Measurements from ENCODE around the gene ZNF627. TPM values are rescaled to one million over a fixed set of nuclear protein-coding genes. Genes with fewer than 3 reads are reported as not detected.

ZNF627 gene
- total and polyA plus RNA-seq, 9 donors = 14.4 to 31.5 (median 17.5) TPM

DNA sequence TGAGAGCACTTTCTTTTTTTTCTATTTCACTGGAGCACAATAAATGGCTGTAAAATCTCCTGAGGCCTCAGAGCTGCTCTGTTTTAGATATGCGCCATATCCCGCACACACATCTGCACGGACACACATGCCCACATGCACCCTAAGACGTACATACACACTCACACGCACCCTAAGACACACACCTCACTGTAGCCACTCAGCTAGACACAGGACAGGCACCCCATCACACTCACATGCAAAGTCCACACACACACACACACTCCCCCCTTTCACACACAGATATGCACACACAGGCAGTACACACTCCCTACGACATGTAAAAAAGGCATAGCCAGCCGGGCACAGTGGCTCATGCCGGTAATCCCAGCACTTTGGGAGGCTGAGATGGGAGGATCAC lies 47.0 kb upstream of the ZNF627 start:
- Histone ChIP-seq H3K4me1 (ENCODE audit: insufficient read depth) (no peaks in the 10 kb centered on the region), H3K4me3 (no peak overlapping the region), H3K27me3 (no peaks in the 10 kb centered on the region), H3K9me3 (no peaks in the 10 kb centered on the region), H3K27ac (no peak overlapping the region), H3K36me3 (no peaks in the 10 kb centered on the region)
- 89 to 93% (median 90%) methylated on average over 8 of the region's 8 CpGs for WGBS, 3 donors
- no peak for DNase-seq
- no peak for TF ChIP-seq POLR2A (IDR thresholded peaks at IDR 0.05)
- TF ChIP-seq EP300 (IDR thresholded peaks at IDR 0.05) = no peak
- TF ChIP-seq, protein P1, sequence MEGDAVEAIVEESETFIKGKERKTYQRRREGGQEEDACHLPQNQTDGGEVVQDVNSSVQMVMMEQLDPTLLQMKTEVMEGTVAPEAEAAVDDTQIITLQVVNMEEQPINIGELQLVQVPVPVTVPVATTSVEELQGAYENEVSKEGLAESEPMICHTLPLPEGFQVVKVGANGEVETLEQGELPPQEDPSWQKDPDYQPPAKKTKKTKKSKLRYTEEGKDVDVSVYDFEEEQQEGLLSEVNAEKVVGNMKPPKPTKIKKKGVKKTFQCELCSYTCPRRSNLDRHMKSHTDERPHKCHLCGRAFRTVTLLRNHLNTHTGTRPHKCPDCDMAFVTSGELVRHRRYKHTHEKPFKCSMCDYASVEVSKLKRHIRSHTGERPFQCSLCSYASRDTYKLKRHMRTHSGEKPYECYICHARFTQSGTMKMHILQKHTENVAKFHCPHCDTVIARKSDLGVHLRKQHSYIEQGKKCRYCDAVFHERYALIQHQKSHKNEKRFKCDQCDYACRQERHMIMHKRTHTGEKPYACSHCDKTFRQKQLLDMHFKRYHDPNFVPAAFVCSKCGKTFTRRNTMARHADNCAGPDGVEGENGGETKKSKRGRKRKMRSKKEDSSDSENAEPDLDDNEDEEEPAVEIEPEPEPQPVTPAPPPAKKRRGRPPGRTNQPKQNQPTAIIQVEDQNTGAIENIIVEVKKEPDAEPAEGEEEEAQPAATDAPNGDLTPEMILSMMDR (IDR thresholded peaks at IDR 0.05) = no peak
- intact Hi-C loops (cut with DNase I) = no loop called here

DNA sequence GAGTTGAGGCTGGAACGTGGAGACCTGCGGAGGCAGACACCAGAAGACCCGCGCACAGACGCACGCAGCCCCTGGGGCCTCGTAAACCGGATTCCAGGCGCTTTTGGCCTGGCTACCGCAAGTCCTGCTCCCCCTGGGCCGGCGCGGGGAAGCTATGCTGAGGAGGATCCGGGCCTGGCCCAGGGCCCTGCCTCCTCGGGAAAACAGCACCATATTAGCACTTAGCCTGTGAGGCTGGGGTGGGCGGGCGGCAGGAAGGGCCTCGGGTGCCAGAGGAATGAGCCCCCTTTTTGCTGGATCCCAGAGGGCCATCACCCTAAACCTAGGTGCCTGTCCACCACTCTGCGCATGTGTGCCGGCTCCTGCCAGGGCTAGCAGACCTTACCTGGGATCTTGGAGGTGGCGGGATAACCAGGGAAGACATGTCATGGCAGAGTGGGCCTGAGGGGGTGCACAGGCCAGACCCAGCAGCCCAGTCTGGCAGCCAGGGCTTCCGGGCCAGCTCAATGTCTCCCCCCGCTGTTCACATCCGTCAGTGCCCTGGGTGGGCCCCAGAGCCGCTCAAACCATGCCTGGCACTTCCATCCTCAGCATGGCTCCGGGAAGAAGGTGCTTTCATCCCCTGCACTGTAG lies 45.6 kb upstream of the ZNF627 start:
- no peak for TF ChIP-seq EP300 (IDR thresholded peaks at IDR 0.05)
- TF ChIP-seq, protein P1 (IDR thresholded peaks at IDR 0.05) = peak in 1 of 3 donors; percentile 34
- no peak for TF ChIP-seq POLR2A (IDR thresholded peaks at IDR 0.05)
- Histone ChIP-seq H3K9me3 (no peaks in the 10 kb centered on the region), H3K36me3 (no peaks in the 10 kb centered on the region), H3K4me3 (peak overlapping the region; percentile 29), H3K27me3 (no peaks in the 10 kb centered on the region), H3K4me1 (ENCODE audit: insufficient read depth) (no peaks in the 10 kb centered on the region), H3K27ac (peak overlapping the region; percentile 75 to 76)
- WGBS, 3 donors = 31 to 36% (median 32%) methylated on average over 19 to 26 of the region's 26 CpGs
- intact Hi-C loops (cut with DNase I) = no loop called here
- DNase-seq = peak; percentile 43 to 83 (median 60)

DNA sequence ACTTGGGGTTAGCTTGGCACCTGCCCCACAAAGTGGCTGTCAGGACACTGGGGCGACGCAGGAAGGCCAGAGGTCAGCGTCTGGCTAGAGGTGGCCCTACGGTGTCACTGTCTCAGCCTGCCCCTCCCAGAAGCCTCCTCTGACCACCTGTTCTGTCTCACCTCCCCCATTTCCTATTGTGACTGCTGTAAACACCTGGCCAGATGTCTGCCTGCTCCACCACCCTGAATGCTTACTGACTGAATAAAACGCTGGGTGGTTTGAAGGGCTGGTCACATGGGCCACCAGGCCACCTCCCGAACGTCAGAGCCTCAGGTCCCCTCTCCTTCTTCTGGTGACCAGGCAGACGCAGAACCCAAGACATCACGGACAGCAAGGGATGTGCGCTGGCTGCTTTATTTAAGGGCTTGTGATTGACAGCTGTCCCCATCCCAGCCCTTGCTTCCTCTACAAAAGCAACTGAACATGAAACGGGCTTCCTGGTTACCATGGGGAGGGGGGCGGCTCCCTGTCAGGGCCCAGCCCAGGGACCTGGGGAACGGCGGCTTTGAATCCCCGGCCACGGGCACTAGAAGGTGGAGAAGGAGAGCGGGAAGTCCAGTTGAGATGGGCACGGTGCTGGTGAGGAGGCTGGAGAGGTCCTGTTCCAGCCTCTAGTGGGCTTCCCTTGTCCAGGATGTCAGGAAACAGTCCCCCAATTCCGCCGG lies 44.5 kb upstream of the ZNF627 start:
- TF ChIP-seq EP300 (IDR thresholded peaks at IDR 0.05) (no peak), POLR2A (IDR thresholded peaks at IDR 0.05) (no peak)
- TF ChIP-seq, protein P1 (IDR thresholded peaks at IDR 0.05) = no peak
- WGBS, 3 donors = 71 to 77% (median 76%) methylated on average over 20 of the region's 20 CpGs
- no peaks in the 10 kb centered on the region for H3K36me3 ChIP-seq
- peak overlapping the region in 1 of 2 donors; percentile 75 for H3K27ac ChIP-seq
- intact Hi-C loops (cut with DNase I) = no loop called here
- H3K4me3 ChIP-seq = no peak overlapping the region
- DNase-seq = no peak
- peaks cover 2% of the 10 kb centered on the region for H3K4me1 ChIP-seq (ENCODE audit: insufficient read depth)
- H3K27me3 ChIP-seq = no peaks in the 10 kb centered on the region
- no peaks in the 10 kb centered on the region for H3K9me3 ChIP-seq

DNA sequence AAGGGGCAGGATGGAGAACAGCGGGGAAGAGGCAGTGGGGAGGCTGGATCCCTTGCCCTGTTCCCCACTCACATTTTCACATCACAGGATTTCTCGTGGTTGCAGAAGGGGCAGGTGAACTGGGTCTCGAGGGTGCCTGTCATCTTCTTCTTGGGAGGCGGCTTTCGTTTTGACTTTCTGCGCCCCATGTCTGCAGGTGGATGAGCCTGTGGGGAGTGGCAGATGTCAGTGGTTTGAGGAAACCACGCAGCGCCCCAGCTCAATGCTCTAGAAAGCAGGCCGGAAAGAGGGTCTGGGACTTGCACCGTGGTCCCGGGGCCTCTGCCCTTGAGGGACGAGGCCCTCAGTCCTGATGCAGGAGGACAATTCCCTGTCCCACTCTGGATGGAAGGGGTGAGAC lies 43.1 kb upstream of the ZNF627 start:
- Histone ChIP-seq H3K9me3 (no peaks in the 10 kb centered on the region), H3K27ac (no peak overlapping the region), H3K27me3 (no peaks in the 10 kb centered on the region), H3K36me3 (no peaks in the 10 kb centered on the region), H3K4me3 (no peak overlapping the region), H3K4me1 (ENCODE audit: insufficient read depth) (peaks cover 8% of the 10 kb centered on the region)
- no peak for DNase-seq
- WGBS, 3 donors = 91% methylated on average over 12 of the region's 12 CpGs
- no peak for TF ChIP-seq POLR2A (IDR thresholded peaks at IDR 0.05)
- TF ChIP-seq, protein P1 (IDR thresholded peaks at IDR 0.05) = no peak
- no peak for TF ChIP-seq EP300 (IDR thresholded peaks at IDR 0.05)
- intact Hi-C loops (cut with DNase I) = no loop called here

Measured in ovary (tissue), 9 donors.